Mucosa of descending colon (tissue), 3 donors: Measurements from ENCODE around the gene CD9. TPM values are rescaled to one million over a fixed set of nuclear protein-coding genes. Genes with fewer than 3 reads are reported as not detected.

ENCODE experiments used
- ATAC-seq: fragments of 200-7000 bp; cut with Tn5 transposase; one replicate; pipeline ENCODE4 v1.9.1; 2020; ENCODE audit warnings: mild to moderate bottlenecking, moderate library complexity
- DNase-seq, 3 donors: peaks; one replicate each; pipeline ENCODE4 v3.0.0-alpha.2; 2020
- H3K36me3 ChIP-seq: fragments of 200-600 bp; one replicate; pipeline ENCODE4 v1.8.0; 2021; ENCODE audit warnings: low read depth, mild to moderate bottlenecking
- H3K4me1 ChIP-seq: fragments of 200-600 bp; one replicate; pipeline ENCODE4 v1.8.0; 2021; ENCODE audit warnings: low read depth, mild to moderate bottlenecking
- H3K4me3 ChIP-seq: fragments of 200-600 bp; one replicate; pipeline ENCODE4 v1.8.0; 2021; ENCODE audit warnings: mild to moderate bottlenecking
- H3K9me3 ChIP-seq: fragments of 200-600 bp; one replicate; pipeline ENCODE4 v1.8.0; 2021; ENCODE audit warnings: mild to moderate bottlenecking
- CTCF ChIP-seq: fragments of 200-600 bp; IDR thresholded peaks from one replicate; pipeline ENCODE4 v1.8.0; 2022; ENCODE audit warnings: antibody characterized with exemption, mild to moderate bottlenecking
- intact Hi-C, 2 donors: fragments of 100-400 bp; cut with DNase I in 1 of 2; cut with micrococcal nuclease in 1 of 2; formaldehyde crosslinking; loops; one replicate each; pipeline versions ENCODE4 v1.11.0 to v1.11.1; 2022; cut with DNase I, micrococcal nuclease
- total RNA-seq, 3 donors: library from RNA; stranded (reverse); fragmentation: NEBNext Ultra II Directional in 2 of 3; extraction: Animal tissue kit (Norgen Biotek cat#: 25700) in 2 of 3; gene quantifications; one replicate each; pipeline versions ENCODE4 v1.2.1 to v1.2.4, GENCODE V29; 2021 to 2023
- donor health status: DM: no; HTN: no; CAD: no; lungs with moderate emphysema.
- donor health status: DM: no; HTN: no; CAD: no.
- donor health status: DM: no; HTN: yes; CAD: no.

Gene CD9
- total RNA-seq, 3 donors from 2014 or later, result 452 to 723 (median 672) TPM

GRCh38 chr12:6285063-6285477 lies 84.9 kb downstream of the CD9 start:
- Histone ChIP-seq H3K9me3 (no peaks in the 10 kb centered on the region), H3K36me3 (no peaks in the 10 kb centered on the region), H3K4me1 (peaks cover 9% of the 10 kb centered on the region), H3K4me3 (no peak overlapping the region)
- intact Hi-C loops, result loop anchor here in 1 of 2 donors (10.0 kb wide), 1 partner anchor 300 kb away; no protein-coding TSS in a partner anchor
- TF ChIP-seq CTCF, result peak; percentile 60
- ATAC-seq, result peak; percentile 78
- DNase-seq, result peak in 2 of 3 donors; percentile 63 to 64

- TF ChIP-seq CTCF, result no peak
- H3K36me3 ChIP-seq, result no peaks in the 10 kb centered on the region
- no peak overlapping the region for H3K4me3 ChIP-seq
- H3K4me1 ChIP-seq, result peaks cover 7% of the 10 kb centered on the region
- ATAC-seq, result peak; percentile 20
- H3K9me3 ChIP-seq, result no peaks in the 10 kb centered on the region
- intact Hi-C loops, result loop anchor here in 1 of 2 donors (10.0 kb wide), 1 partner anchor 301 kb away; no protein-coding TSS in a partner anchor
- no peak for DNase-seq
Measured at GRCh38 chr12:6285532-6286306, 85.5 kb downstream of the CD9 start.

Other genes starting within 250 kb of the CD9 start
- 10 to 100 TPM; 34.3 to 82.5 (median 72.9) TPM for gene VWF, start 75.7 kb upstream of the CD9 start, total RNA-seq
- 100 to 1,000 TPM in 2 of 3 donors, 10 to 100 TPM in 1; 90.4 to 190 (median 128) TPM for gene PLEKHG6, start 110.3 kb downstream of the CD9 start, total RNA-seq
- 100 to 1,000 TPM; 166 to 237 (median 211) TPM for gene TNFRSF1A, start 141.7 kb downstream of the CD9 start, total RNA-seq
- 100 to 1,000 TPM; 130 to 402 (median 386) TPM for gene SCNN1A, start 175.2 kb downstream of the CD9 start, total RNA-seq
- gene LTBR, start 183.8 kb downstream of the CD9 start, total RNA-seq, result 100 to 1,000 TPM; 114 to 142 (median 135) TPM
- gene CD27, start 244.6 kb downstream of the CD9 start, total RNA-seq, result 1 to 10 TPM; 1.8 to 5.3 (median 3.9) TPM